GM12873 (cell line): ENCODE measurements around the gene TM4SF18.

Experiments
- CTCF ChIP-seq: IDR thresholded peaks from 2 replicates; pipeline ENCODE4 v1.5.1; 2012; ENCODE audit warnings: low read depth, mild to moderate bottlenecking, moderate library complexity, low read length, control low read depth; ENCODE audit not compliant: insufficient read depth; ENCODE audit errors: missing control alignments

TM4SF18 gene

GRCh38 chr3:149342413-149343380, 9.3 kb upstream of the TM4SF18 start:
- TF ChIP-seq CTCF = no peak

- TF ChIP-seq CTCF = no peak
Observed at GRCh38 chr3:149340310-149340933, 7.0 kb upstream of the TM4SF18 start.

- no peak for TF ChIP-seq CTCF
Observed at GRCh38 chr3:149339931-149340309, 6.5 kb upstream of the TM4SF18 start.

- TF ChIP-seq CTCF = no peak
Observed at GRCh38 chr3:149336925-149337324, 3.5 kb upstream of the TM4SF18 start.

GRCh38 chr3:149332771-149333170, 665 bp downstream of the TM4SF18 start:
- TF ChIP-seq CTCF = no peak

GRCh38 chr3:149332227-149332765, 1.1 kb downstream of the TM4SF18 start:
- TF ChIP-seq CTCF = no peak

GRCh38 chr3:149331396-149331795, 2.0 kb downstream of the TM4SF18 start:
- no peak for TF ChIP-seq CTCF
